Osteoblast (primary cell): Measurements from ENCODE around the gene CCND3. TPM values are rescaled to one million over a fixed set of nuclear protein-coding genes. Genes with fewer than 3 reads are reported as not detected.
A peak's percentile ranks its signal among the peaks of the same experiment; 100 is the strongest.

Experiments
- DNase-seq: peaks from one replicate; pipeline ENCODE4 v3.0.0; 2011; ENCODE audit warnings: low spot score, mixed read lengths; ENCODE audit not compliant: insufficient read length; ENCODE audit errors: missing footprints
- H2AFZ ChIP-seq: 2 replicates; pipeline ENCODE4 v1.6.0; 2011; ENCODE audit warnings: mild to moderate bottlenecking, low read length
- H3K27ac ChIP-seq: 2 replicates; pipeline ENCODE4 v1.5.1; 2011; ENCODE audit warnings: mild to moderate bottlenecking, low read depth, low read length, moderate library complexity
- H3K27me3 ChIP-seq: 2 replicates; pipeline ENCODE4 v1.6.0; 2012; ENCODE audit warnings: mild to moderate bottlenecking, control low read depth, inconsistent platforms, low read length, moderate library complexity; ENCODE audit not compliant: insufficient read depth
- H3K36me3 ChIP-seq: 2 replicates; pipeline ENCODE4 v1.5.1; 2011; ENCODE audit warnings: mild to moderate bottlenecking, low read length, control low read depth, moderate library complexity; ENCODE audit not compliant: insufficient read depth
- H3K4me1 ChIP-seq: 2 replicates; pipeline ENCODE4 v1.5.1; 2011; ENCODE audit warnings: mild to moderate bottlenecking, low read length, control low read depth, moderate library complexity; ENCODE audit not compliant: insufficient read depth
- H3K4me2 ChIP-seq: 2 replicates; pipeline ENCODE4 v1.6.0; 2011; ENCODE audit warnings: mild to moderate bottlenecking, low read length; ENCODE audit not compliant: insufficient read depth
- H3K4me3 ChIP-seq: fragments of 200-600 bp; sonication (generic); 3 replicates; pipeline ENCODE4 v1.5.1; 2012; ENCODE audit warnings: mild to moderate bottlenecking, low read length, inconsistent platforms; ENCODE audit not compliant: insufficient read depth
- H3K79me2 ChIP-seq: 2 replicates; pipeline ENCODE4 v1.6.0; 2012; ENCODE audit warnings: mild to moderate bottlenecking, low read length, control low read depth, inconsistent platforms; ENCODE audit not compliant: insufficient read depth
- H3K9me3 ChIP-seq: 2 replicates; pipeline ENCODE4 v1.5.1; 2011; ENCODE audit warnings: low read depth, low read length, control low read depth
- H4K20me1 ChIP-seq: 2 replicates; pipeline ENCODE4 v1.6.0; 2012; ENCODE audit warnings: mild to moderate bottlenecking, low read length, control low read depth; ENCODE audit not compliant: insufficient read depth
- total RNA-seq: library from RNA; depleted of rRNA; stranded (reverse); fragments of >200 nt; gene quantifications from 2 replicates; pipeline ENCODE4 v1.2.3, GENCODE V29; 2012
- TF ChIP-seq, protein P1 (sequence below): IDR thresholded peaks from 2 replicates; pipeline ENCODE4 v1.5.1; 2011; ENCODE audit warnings: mild to moderate bottlenecking, low read depth, low read length, moderate library complexity; ENCODE audit errors: extremely low read depth

The CCND3 gene
- total RNA-seq, 1 donor, result 21.0 TPM

DNA sequence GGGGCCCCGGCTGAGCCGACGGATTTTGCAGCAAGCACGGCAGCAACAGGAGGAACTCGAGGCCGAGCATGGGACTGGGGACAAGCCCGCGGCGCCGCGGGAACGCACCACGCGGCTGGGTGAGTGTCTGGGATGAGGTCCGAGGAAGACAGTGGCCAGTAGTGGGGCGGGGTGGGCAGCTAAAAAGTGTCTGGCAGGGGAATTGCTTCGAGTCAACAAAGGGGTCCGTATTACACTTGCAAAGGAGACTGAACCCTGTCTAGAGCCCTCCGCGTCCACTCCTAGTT, 20.0 kb downstream of the CCND3 start:
- peak overlapping the region; percentile 99 for H3K27ac ChIP-seq
- H3K9me3 ChIP-seq, result no peaks in the 10 kb centered on the region
- no peak for DNase-seq
- H3K36me3 ChIP-seq, result peaks cover 19% of the 10 kb centered on the region
- peaks cover 75% of the 10 kb centered on the region for H3K79me2 ChIP-seq
- peaks cover 44% of the 10 kb centered on the region for H3K4me1 ChIP-seq
- H3K4me2 ChIP-seq, result peak overlapping the region; percentile 99
- H2AFZ ChIP-seq, result peak overlapping the region; percentile 98
- H4K20me1 ChIP-seq, result peaks cover 15% of the 10 kb centered on the region
- H3K4me3 ChIP-seq, result peak overlapping the region; percentile 94
- TF ChIP-seq, protein P1, sequence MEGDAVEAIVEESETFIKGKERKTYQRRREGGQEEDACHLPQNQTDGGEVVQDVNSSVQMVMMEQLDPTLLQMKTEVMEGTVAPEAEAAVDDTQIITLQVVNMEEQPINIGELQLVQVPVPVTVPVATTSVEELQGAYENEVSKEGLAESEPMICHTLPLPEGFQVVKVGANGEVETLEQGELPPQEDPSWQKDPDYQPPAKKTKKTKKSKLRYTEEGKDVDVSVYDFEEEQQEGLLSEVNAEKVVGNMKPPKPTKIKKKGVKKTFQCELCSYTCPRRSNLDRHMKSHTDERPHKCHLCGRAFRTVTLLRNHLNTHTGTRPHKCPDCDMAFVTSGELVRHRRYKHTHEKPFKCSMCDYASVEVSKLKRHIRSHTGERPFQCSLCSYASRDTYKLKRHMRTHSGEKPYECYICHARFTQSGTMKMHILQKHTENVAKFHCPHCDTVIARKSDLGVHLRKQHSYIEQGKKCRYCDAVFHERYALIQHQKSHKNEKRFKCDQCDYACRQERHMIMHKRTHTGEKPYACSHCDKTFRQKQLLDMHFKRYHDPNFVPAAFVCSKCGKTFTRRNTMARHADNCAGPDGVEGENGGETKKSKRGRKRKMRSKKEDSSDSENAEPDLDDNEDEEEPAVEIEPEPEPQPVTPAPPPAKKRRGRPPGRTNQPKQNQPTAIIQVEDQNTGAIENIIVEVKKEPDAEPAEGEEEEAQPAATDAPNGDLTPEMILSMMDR, result no peak
- no peaks in the 10 kb centered on the region for H3K27me3 ChIP-seq

DNA sequence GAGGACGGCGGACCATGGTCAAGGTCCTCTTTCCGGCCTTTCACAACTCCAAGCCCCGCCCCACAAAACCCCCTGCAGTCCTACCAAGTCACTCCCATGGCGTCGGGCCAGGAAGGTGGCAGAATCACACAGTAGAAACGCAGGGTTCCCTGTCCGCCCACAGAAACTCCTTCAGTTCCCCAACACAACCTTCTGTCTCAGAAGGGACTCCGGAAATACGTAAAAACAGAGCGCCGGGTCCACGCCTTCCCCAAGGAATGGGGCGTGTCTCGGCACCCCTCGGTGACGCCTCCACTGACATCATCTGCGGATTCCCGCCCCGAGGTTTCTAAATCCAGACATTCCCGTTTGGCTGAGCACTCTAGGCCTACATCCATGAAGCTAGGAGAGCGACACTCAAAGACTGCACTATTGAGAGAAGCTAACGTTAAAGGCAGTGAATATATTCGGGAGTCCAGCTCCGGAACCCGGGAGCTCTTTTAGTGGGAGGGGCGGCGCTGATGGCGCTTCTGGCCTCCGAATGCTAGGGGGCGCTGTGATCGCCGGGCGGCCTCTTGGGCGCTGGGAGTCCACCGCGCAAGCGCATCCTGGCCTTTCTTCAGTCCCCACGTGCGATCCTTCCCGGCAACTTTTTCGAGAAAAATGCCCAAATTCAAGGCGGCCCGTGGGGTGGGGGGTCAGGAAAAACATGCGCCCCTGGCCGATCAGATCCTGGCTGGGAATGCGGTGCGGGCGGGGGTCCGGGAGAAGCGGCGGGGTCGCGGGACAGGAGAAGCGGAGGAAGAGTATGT, 20.5 kb downstream of the CCND3 start, which contains the start of the genes BYSL and MED20:
TSS of gene BYSL (plus strand) at position 579 of the 791 bp plus-strand sequence. CDS start at position 643, 64 bp downstream.
TSS of gene MED20 (minus strand) at position 219 of the 791 bp plus-strand sequence. CDS start at position 98, 121 bp downstream.
- Histone ChIP-seq H3K4me2 (peak within 1 kb of the TSS; percentile 99), H3K4me1 (peaks cover 44% of the 10 kb centered on the region), H3K9me3 (no peaks in the 10 kb centered on the region), H4K20me1 (peaks cover 15% of the 10 kb centered on the region), H3K36me3 (peaks cover 21% of the 10 kb centered on the region), H3K4me3 (peak within 1 kb of the TSS; percentile 94), H2AFZ (peak within 1 kb of the TSS; percentile 98), H3K27ac (peak within 1 kb of the TSS; percentile 99), H3K79me2 (peaks cover 74% of the 10 kb centered on the region), H3K27me3 (no peaks in the 10 kb centered on the region)
- DNase-seq, result peak; percentile 98
- TF ChIP-seq, protein P1, result peak; percentile 99

DNA sequence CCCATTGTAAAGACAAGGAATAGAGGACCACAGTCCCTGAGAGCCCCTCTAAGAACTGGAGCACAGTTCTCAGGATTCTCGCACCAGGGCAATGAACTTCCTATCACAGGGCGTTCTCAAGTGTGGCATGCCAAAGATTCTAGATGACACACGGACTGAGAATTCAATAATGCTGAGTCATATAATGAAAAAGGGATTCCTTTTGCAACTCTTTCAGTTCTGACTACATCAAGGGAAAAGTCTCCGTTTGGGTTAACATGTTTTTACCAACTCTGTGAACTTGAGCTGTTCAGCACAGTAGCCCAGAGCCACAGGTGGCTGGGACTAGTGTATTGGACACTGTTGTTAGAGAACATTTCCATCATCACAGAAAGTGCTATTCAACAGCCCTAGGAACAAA, 24.1 kb downstream of the CCND3 start:
- H3K27ac ChIP-seq, result peak overlapping the region; percentile 88
- H3K4me3 ChIP-seq, result peak overlapping the region; percentile 37
- TF ChIP-seq, protein P1, result no peak
- peaks cover 3% of the 10 kb centered on the region for H4K20me1 ChIP-seq
- no peaks in the 10 kb centered on the region for H3K27me3 ChIP-seq
- peaks cover 71% of the 10 kb centered on the region for H3K79me2 ChIP-seq
- peak overlapping the region; percentile 45 for H2AFZ ChIP-seq
- peaks cover 30% of the 10 kb centered on the region for H3K4me1 ChIP-seq
- peaks cover 21% of the 10 kb centered on the region for H3K36me3 ChIP-seq
- peak; percentile 97 for DNase-seq
- H3K4me2 ChIP-seq, result peak overlapping the region; percentile 78
- no peaks in the 10 kb centered on the region for H3K9me3 ChIP-seq

DNA sequence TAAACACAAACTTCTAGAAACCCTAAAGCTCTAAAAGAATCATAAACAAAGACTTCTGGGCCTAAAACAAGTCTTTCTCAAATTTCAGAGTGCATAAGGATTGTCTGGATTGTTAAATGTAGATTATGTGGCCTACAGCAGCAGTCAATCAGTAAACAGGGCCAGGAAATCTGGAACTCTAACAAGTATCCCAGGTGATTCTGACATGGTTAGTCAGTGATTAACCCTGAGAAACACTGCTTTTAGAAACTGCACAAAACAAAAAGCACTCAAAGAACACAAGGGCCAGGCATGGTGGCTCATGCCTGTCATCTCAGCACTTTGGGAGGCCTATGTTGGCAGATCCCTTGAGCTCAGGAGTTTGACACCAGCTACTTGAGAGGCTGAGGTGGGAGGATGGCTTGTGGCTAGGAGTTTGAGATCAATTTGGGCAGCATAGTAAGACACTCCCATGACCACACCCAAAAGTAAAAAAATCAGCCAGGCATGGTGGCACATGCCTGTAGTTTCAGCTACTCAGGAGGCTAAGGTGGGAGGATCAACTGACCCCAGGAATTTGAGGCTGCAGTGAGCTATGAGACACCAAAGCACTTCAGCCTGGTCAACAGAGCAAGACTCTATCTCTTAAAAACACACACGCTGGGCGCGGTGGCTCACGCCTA, 26.6 kb downstream of the CCND3 start:
- Histone ChIP-seq H3K4me2 (no peak overlapping the region), H3K36me3 (peaks cover 21% of the 10 kb centered on the region), H2AFZ (no peak overlapping the region), H4K20me1 (no peaks in the 10 kb centered on the region), H3K79me2 (peaks cover 63% of the 10 kb centered on the region), H3K27ac (no peak overlapping the region), H3K9me3 (no peaks in the 10 kb centered on the region), H3K4me1 (peaks cover 18% of the 10 kb centered on the region), H3K27me3 (no peaks in the 10 kb centered on the region), H3K4me3 (no peak overlapping the region)
- no peak for DNase-seq
- TF ChIP-seq, protein P1, result no peak
